CD4-positive, alpha-beta T cell treated with Interleukin-15 for 4 hours (primary cell): Measurements from ENCODE around the gene PDE7B.
"Not testable (repeated sequence)": the region's sequence is repeated elsewhere in the genome, so short reads cannot be mapped to it uniquely, and the experiment has no call there.

Experiments
- DNase-seq: peaks from one replicate; pipeline ENCODE4 v3.0.0-alpha.2; 2020; ENCODE audit warnings: low spot score

Gene PDE7B

GRCh38 chr6:135850882-135851281, 619 bp upstream of the PDE7B start:
- no peak for DNase-seq

GRCh38 chr6:135852746-135853145, 1.2 kb downstream of the PDE7B start:
- no peak for DNase-seq

- DNase-seq, result no peak
These were observed 1.7 kb downstream of the PDE7B start for GRCh38 chr6:135853227-135853626.

- no peak for DNase-seq
These were observed 2.5 kb downstream of the PDE7B start for GRCh38 chr6:135853986-135854385.

GRCh38 chr6:135854799-135855198, 3.3 kb downstream of the PDE7B start:
- no peak for DNase-seq

- no peak for DNase-seq
These were observed 7.4 kb downstream of the PDE7B start for GRCh38 chr6:135858931-135859330.

- no peak for DNase-seq
These were observed 8.9 kb downstream of the PDE7B start for GRCh38 chr6:135860361-135860760.

- DNase-seq, result no peak
These were observed 9.7 kb downstream of the PDE7B start for GRCh38 chr6:135861189-135861588.

GRCh38 chr6:135864929-135865328, 13.4 kb downstream of the PDE7B start:
- DNase-seq, result not testable (repeated sequence)

GRCh38 chr6:135866445-135867123, 15.1 kb downstream of the PDE7B start:
- DNase-seq, result no peak

- DNase-seq, result no peak
These were observed 15.8 kb downstream of the PDE7B start for GRCh38 chr6:135867332-135867731.

GRCh38 chr6:135869857-135870256, 18.4 kb downstream of the PDE7B start:
- no peak for DNase-seq

GRCh38 chr6:135870722-135871121, 19.2 kb downstream of the PDE7B start:
- DNase-seq, result no peak

GRCh38 chr6:135871296-135871695, 19.8 kb downstream of the PDE7B start:
- DNase-seq, result no peak

- no peak for DNase-seq
These were observed 20.4 kb downstream of the PDE7B start for GRCh38 chr6:135871878-135872277.

- DNase-seq, result no peak
These were observed 23.9 kb downstream of the PDE7B start for GRCh38 chr6:135875446-135875845.

- no peak for DNase-seq
These were observed 24.6 kb downstream of the PDE7B start for GRCh38 chr6:135876058-135876457.

- no peak for DNase-seq
These were observed 26.2 kb downstream of the PDE7B start for GRCh38 chr6:135877666-135878065.

GRCh38 chr6:135880066-135880972, 28.8 kb downstream of the PDE7B start:
- DNase-seq, result peak; percentile 62

GRCh38 chr6:135883045-135883444, 31.5 kb downstream of the PDE7B start:
- no peak for DNase-seq

- no peak for DNase-seq
These were observed 32.0 kb downstream of the PDE7B start for GRCh38 chr6:135883536-135883935.

- no peak for DNase-seq
These were observed 32.6 kb downstream of the PDE7B start for GRCh38 chr6:135884136-135884535.

- DNase-seq, result no peak
These were observed 35.6 kb downstream of the PDE7B start for GRCh38 chr6:135887069-135887468.
